NCI-H2227 treated with DMSO at 0.1 percent for 48 hours (cell line): ENCODE results near the gene NAIP.
"Not testable (repeated sequence)": the region's sequence is repeated elsewhere in the genome, so short reads cannot be mapped to it uniquely, and the experiment has no call there.

Source experiments
- DNase-seq: peaks from one replicate; lab custom pipeline; 2025; lab: John Stamatoyannopoulos, UW

NAIP gene

DNA sequence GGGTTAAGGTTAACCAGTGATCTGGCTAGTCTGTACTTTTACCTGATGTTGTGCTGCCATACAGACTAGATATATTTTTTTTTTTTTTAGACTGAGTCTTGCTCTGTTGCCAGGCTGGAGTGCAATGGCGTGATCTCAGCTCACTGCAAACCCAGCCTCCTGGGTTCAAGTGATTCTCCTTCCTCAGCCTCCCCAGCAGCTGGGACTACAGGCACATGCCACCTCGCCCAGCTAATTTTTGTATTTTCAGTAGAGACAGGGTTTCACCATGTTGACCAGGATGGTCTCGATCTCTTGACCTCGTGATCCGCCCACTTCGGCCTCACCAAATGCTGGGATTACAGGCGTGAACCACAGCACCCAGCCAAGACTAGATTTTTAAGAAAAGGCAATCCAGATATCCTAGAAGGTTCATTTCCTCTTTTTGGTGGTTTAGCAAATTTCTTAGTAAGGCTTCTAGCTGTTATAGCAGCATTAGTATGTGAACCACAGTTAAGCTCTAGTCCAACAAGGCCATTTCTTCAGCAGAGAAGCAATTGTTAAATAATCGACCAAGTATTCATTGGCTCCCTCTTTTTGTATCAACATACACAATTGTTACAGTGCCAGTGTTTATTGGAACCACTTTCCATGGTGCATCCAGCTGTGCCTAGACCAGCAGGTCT is at the start of gene NAIP:
Gene NAIP, minus strand, starts transcription at position 51 of the 665 bp plus-strand sequence. CDS start 12,424 bp downstream, outside the sequence.
- not testable (repeated sequence) for DNase-seq

GRCh38 chr5:71067262-71067928 is 42.3 kb upstream of the NAIP start, which contains the start of gene GTF2H2:
Gene GTF2H2 (minus strand): TSS chr5:71067676. CDS start chr5:71062763, 4,913 bp downstream.
- not testable (repeated sequence) for DNase-seq

DNA sequence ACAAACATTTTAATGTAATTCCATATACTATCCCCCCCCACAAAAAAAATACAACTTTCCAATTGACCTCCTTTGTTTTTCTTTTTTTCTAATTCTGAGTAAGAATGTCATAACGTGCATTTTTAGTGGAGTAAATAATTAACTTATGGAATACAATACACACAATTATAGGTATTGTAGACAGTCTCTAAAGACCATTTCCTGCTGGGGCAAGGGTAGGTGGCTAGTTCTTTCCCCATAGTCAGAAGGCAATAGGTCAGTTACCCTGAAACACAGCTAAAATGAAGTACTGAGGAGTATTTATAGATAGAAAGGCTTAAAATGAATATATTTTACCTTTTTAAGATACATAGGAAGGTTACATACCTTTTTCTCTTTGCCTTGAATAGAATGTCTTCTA is 36.2 kb upstream of the NAIP start:
- not testable (repeated sequence) for DNase-seq

GRCh38 chr5:71059426-71059825 is 34.3 kb upstream of the NAIP start:
- DNase-seq = not testable (repeated sequence)

- DNase-seq = not testable (repeated sequence)
These were observed 19.7 kb upstream of the NAIP start for GRCh38 chr5:71044808-71045207.

DNA sequence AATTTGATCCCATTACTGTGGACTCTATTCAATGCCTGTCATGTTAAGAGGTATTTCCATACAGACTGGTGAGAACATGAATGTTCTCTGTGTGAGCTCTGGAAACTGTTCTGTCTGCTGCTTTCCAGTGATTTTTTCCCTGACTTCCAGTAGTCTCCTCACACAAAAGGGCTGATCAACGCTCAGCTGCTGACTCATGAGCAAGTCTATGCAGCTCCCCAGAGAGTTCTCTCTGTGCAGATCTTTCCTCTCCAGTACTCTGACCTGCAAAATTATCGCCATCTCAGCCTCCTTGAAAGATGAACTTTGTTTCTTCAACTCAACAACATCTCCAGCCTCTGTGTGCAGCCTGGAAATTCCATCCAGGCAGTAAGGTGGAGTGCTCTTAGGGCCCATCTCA is 19.0 kb upstream of the NAIP start:
- not testable (repeated sequence) for DNase-seq

DNA sequence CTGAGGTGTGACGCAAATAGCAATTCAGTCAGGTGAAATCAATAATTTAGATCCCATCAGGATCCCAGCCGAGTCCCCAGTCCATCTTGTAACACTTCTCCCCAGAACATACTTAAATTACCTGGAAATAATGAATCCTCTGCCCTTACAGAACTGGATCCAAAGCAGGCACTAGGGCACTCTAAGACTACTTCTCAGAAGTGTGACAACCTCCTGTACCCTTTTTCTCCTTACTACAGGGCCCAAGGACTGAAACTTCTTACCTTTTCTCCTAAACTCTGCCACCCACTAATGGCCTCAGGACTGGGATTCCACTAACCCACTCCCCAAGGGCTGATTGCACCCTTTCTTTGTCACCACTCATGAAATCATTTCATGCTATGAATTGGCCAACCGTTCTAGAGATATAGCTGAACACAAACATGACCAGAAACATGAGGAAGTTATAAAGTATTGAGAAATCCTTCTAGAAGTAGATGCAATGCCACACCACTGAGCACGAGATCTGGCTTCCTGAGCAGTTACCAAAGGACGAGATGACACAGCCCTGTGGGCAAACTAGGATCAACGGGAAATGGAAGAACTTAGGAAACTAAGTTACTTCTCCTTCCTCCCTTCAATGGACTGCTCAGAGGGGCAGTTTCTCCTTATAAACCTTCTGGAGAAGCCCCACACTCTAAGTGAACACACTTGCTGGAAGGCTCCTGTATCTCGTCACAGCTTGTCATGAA is 6.1 kb upstream of the NAIP start:
- DNase-seq = not testable (repeated sequence)

GRCh38 chr5:71020643-71021042 is 4.5 kb downstream of the NAIP start:
- DNase-seq = not testable (repeated sequence)

GRCh38 chr5:71018376-71019005 is 6.6 kb downstream of the NAIP start:
- DNase-seq = not testable (repeated sequence)

- no peak for DNase-seq
These were observed 11.0 kb downstream of the NAIP start for GRCh38 chr5:71014176-71014575.

GRCh38 chr5:71013575-71013974 is 11.6 kb downstream of the NAIP start:
- no peak for DNase-seq

GRCh38 chr5:71011194-71011792 is 13.8 kb downstream of the NAIP start:
- no peak for DNase-seq

DNA sequence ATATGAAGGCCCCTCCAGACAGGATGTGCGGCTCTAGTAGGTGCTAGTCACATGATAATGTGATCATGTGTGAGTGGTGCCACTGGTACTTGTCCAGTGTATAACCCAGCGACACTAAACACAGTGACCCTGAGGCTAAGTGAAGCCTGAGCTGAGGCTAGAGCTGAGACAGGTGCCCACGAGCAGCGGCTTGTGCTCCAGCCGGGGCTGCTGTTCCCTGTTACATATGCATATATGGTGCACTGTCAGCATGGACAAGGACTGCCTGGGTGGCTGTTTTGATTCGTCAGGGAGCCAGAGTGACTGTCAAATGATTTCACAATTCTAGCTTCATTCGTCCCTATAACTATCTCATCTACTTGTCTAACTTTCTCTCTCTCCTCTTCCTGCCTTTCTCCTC is 18.2 kb downstream of the NAIP start:
- not testable (repeated sequence) for DNase-seq

DNA sequence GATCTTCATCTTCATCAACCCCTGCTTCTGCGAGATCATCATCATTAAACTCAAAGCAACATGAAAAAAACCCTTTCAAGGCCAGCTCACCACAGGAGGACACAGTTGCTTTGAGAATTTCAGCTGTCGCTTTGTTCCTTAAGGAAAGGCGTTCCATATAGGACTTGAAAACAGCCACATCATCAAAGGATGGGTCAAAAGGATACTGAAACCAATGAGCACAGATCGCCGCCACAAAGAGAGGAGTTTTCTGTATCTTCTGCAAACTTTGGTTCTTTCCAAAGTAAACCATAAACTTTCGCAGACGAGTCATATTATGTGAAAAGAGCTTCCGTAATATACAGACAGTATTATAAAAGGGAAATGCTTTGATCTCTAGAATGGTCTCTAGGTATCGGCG is 40.3 kb downstream of the NAIP start:
- DNase-seq = not testable (repeated sequence)

DNA sequence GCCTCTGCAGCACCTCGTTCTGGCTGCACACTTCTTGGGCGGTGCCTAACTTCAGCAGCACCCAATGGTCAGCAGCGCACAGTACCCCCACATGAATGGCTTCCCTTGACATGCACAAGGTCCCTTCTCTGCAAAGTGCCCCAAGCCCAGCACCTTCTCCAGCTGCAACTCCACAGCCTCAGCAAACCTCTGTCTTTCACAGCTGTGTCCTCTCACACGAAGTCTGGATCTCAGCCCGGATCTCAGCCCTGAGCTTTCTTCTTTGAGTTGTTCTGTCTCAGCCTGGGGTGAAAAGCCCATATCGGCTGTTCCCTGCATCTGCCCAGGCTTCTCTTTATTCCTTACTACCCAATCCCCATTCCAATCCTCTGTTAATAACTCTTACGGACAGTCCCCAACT is 57.9 kb downstream of the NAIP start:
- DNase-seq = not testable (repeated sequence)

DNA sequence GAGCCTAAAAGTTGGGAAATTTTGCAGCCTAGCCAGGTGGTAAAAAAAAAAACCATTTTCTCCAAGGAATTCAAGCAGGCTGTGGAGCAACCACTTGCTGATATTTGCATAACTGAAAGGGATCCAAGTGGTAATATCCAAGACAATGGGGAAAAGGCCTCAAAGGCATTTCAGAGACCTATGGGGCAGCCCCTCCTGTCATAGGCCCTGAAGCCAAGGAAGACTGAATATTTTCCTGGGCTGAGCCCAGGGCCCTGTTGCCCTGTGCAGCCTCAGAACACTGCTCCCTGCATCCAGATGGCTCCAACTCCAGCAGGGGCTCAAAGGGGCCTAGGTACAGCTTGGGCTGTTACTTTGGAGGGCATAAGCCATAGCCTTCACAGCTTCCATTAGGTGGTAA is 60.6 kb downstream of the NAIP start:
- not testable (repeated sequence) for DNase-seq

GRCh38 chr5:70953068-70953467 is 72.1 kb downstream of the NAIP start:
- not testable (repeated sequence) for DNase-seq

DNA sequence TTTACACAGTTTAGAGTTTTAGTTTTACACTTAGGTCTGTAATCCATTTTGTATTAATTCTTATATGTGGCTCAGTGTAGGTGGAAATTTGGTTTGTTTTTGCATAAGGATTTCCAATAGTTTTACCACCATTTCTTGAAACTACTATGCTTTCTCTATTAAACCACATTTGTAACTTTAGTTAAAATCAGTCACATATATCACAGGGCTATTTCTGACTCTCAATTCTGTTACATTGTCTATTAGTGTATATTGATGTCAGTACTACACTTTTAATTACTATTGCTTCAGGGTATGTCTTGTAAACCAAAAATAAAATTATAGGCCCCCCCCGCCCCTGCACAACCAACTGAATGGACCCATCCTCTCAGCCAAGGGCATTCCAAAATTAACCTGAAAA is 92.6 kb downstream of the NAIP start:
- DNase-seq = not testable (repeated sequence)

- not testable (repeated sequence) for DNase-seq
These were observed 93.3 kb downstream of the NAIP start for GRCh38 chr5:70931709-70932368.

- DNase-seq = not testable (repeated sequence)
These were observed 100.0 kb downstream of the NAIP start for GRCh38 chr5:70925211-70925562.
